HepG2 (cell line): ENCODE data around the gene LMAN2. TPM values are rescaled to one million over a fixed set of nuclear protein-coding genes. Genes with fewer than 3 reads are reported as not detected.

Experiments
- CC2D1A ChIP-seq: sonication (generic); formaldehyde crosslinking; IDR thresholded peaks from 2 replicates; pipeline ENCODE4 v1.8.1; 2023; ENCODE audit warnings: mild to moderate bottlenecking, missing genetic modification reagents
- EHMT2 ChIP-seq: fragments of 200-600 bp; sonication (generic); IDR thresholded peaks from 2 replicates; pipeline ENCODE4 v1.7.0; 2017; ENCODE audit warnings: antibody characterized with exemption, low read depth, low read length, borderline replicate concordance
- FOXC1 ChIP-seq: sonication (generic); formaldehyde crosslinking; IDR thresholded peaks from 2 replicates; pipeline ENCODE4 v1.8.0; 2022; ENCODE audit warnings: mild to moderate bottlenecking, missing genetic modification reagents, borderline replicate concordance
- FOXP4 ChIP-seq: sonication (generic); formaldehyde crosslinking; IDR thresholded peaks from 2 replicates; pipeline ENCODE4 v1.4.0; 2020; ENCODE audit warnings: missing genetic modification reagents
- HMGXB4 ChIP-seq, 2 experiments: sonication (generic) in 1 of 2; formaldehyde crosslinking in 1 of 2; IDR thresholded peaks; 2 replicates each; pipeline versions ENCODE4 v1.4.0 to v1.6.1; 2018 to 2020; ENCODE audit warnings: missing genetic modification reagents in 2 of 2, borderline replicate concordance in 1 of 2, low read depth in 1 of 2, mild to moderate bottlenecking in 1 of 2, missing biosample characterization in 1 of 2
- MEIS1 ChIP-seq: sonication (generic); formaldehyde crosslinking; IDR thresholded peaks from 2 replicates; pipeline ENCODE4 v1.9.0; 2021; ENCODE audit warnings: mild to moderate bottlenecking, missing genetic modification reagents, moderate library complexity, borderline replicate concordance
- MYPOP ChIP-seq: sonication (generic); formaldehyde crosslinking; IDR thresholded peaks from 2 replicates; pipeline ENCODE4 v1.8.1; 2023; ENCODE audit warnings: mild to moderate bottlenecking, moderate library complexity, missing genetic modification reagents
- RFXANK ChIP-seq: IDR thresholded peaks from 2 replicates; pipeline ENCODE4 v1.6.1; 2016
- SP1 ChIP-seq, 2 experiments: fragments of 450-650 bp in 1 of 2; sonication (generic) in 1 of 2; formaldehyde crosslinking in 1 of 2; IDR thresholded peaks; 2 replicates each; pipeline versions ENCODE4 v1.4.0 to v1.6.1; 2016 to 2020; ENCODE audit warnings: missing genetic modification reagents in 1 of 2
- TBX2 ChIP-seq: sonication (generic); formaldehyde crosslinking; IDR thresholded peaks from 2 replicates; pipeline ENCODE4 v1.5.0; 2020; ENCODE audit warnings: missing genetic modification reagents, mild to moderate bottlenecking, borderline replicate concordance
- THAP8 ChIP-seq: sonication (generic); formaldehyde crosslinking; IDR thresholded peaks from 2 replicates; pipeline ENCODE4 v1.5.1; 2020; ENCODE audit warnings: missing genetic modification reagents, mild to moderate bottlenecking, borderline replicate concordance
- ZNF24 ChIP-seq: fragments of 450-650 bp; IDR thresholded peaks from 2 replicates; pipeline ENCODE4 v1.6.1; 2017; ENCODE audit warnings: antibody characterized with exemption, mild to moderate bottlenecking
- ZNF44 ChIP-seq: sonication (generic); formaldehyde crosslinking; IDR thresholded peaks from 2 replicates; pipeline ENCODE4 v1.5.1; 2020; ENCODE audit warnings: mild to moderate bottlenecking, missing genetic modification reagents
- ZNF687 ChIP-seq: sonication (generic); formaldehyde crosslinking; IDR thresholded peaks from 2 replicates; pipeline ENCODE4 v1.5.1; 2020; ENCODE audit warnings: mild to moderate bottlenecking, missing genetic modification reagents, moderate library complexity
- ZNF878 ChIP-seq: sonication (generic); formaldehyde crosslinking; IDR thresholded peaks from 2 replicates; pipeline ENCODE4 v1.8.1; 2023; ENCODE audit warnings: mild to moderate bottlenecking, missing genetic modification reagents, moderate library complexity
- ZNF883 ChIP-seq: sonication (generic); formaldehyde crosslinking; IDR thresholded peaks from 2 replicates; pipeline ENCODE4 v1.5.1; 2020; ENCODE audit warnings: mild to moderate bottlenecking, missing genetic modification reagents; ENCODE audit errors: not compliant biosample characterization
- polyA plus RNA-seq, 8 experiments: library from polyadenylated mRNA; depleted of rRNA in 3 of 8; stranded (reverse) in 7 of 8; unstranded in 1 of 8; fragments of >200 nt; fragmentation: Illumina TruSeq in 4 of 8; extraction: Trizol in 4 of 8; gene quantifications; 2 replicates each; pipeline versions ENCODE4 v1.2.1 to v1.2.3, GENCODE V29; 2011 to 2016; ENCODE audit warnings: low read depth in 4 of 8, missing spikeins in 1 of 8, mixed read lengths in 1 of 8; ENCODE audit not compliant: insufficient read depth in 1 of 8
- total RNA-seq, 5 experiments: library from RNA; depleted of rRNA; stranded (reverse); fragments of >200 nt; fragmentation: Illumina TruSeq; extraction: Trizol; gene quantifications; 2 replicates each; pipeline ENCODE4 v1.2.3, GENCODE V29; 2016; ENCODE audit warnings: low read depth in 1 of 5

The LMAN2 gene
- total and polyA plus RNA-seq, 2 of the 13 experiments (the other 11 are each of a cell fraction or from before 2014, with no cell fraction given) = 191 to 197 TPM

GRCh38 chr5:177351392-177352329, at the start of gene LMAN2 (continued):
- 0 out of 2 replicates have a peak, but pooled peaks have one; percentile 78 for TF ChIP-seq CC2D1A (CRISPR knock-in tag)
- peak; percentile 58 to 76; a peak in 2 of 4 replicates for TF ChIP-seq HMGXB4 (CRISPR knock-in tag; IDR thresholded peaks at IDR 0.05; ENCODE audit: borderline replicate concordance in 1 of 2, low read depth in 1 of 2)
- TF ChIP-seq ZNF687 = peak; percentile 86
- 0 out of 2 replicates have a peak, but pooled peaks have one; percentile 14 for TF ChIP-seq ZNF24
- 0 out of 2 replicates have a peak, but pooled peaks have one; percentile 56 for TF ChIP-seq ZNF44 (CRISPR knock-in tag)
- TF ChIP-seq ZNF878 (CRISPR knock-in tag) = 0 out of 2 replicates have a peak, but pooled peaks have one; percentile 47
- TF ChIP-seq FOXP4 = 0 out of 2 replicates have a peak, but pooled peaks have one; percentile 21
- 0 out of 2 replicates have a peak, but pooled peaks have one; percentile 29 for TF ChIP-seq TBX2 (CRISPR knock-in tag)
- TF ChIP-seq EHMT2 = no peak
- no peak for TF ChIP-seq RFXANK
- no peak for TF ChIP-seq MYPOP (CRISPR knock-in tag)
- peak; percentile 87; the same call in 1 of the 2 replicates for TF ChIP-seq MEIS1 (CRISPR knock-in tag)
- no peak for TF ChIP-seq SP1 (IDR thresholded peaks at IDR 0.05)
- TF ChIP-seq SP1 (CRISPR knock-in tag; IDR thresholded peaks at IDR 0.05) = peak; percentile 59
- 0 out of 2 replicates have a peak, but pooled peaks have one; percentile 41 for TF ChIP-seq FOXC1 (CRISPR knock-in tag)
- TF ChIP-seq ZNF883 (CRISPR knock-in tag) = no peak
- peak; percentile 21; the same call in 1 of the 2 replicates for TF ChIP-seq THAP8 (CRISPR knock-in tag)
